HG02970 (cell line): Measurements from ENCODE around the gene UTP14C.
"Not testable (repeated sequence)": the region's sequence is repeated elsewhere in the genome, so short reads cannot be mapped to it uniquely, and the experiment has no call there.

Experiments used
- ATAC-seq: cut with Tn5 transposase; IDR thresholded peaks from one replicate; pipeline ENCODE4 v1.9.1; 2021; ENCODE audit warnings: mild to moderate bottlenecking, moderate library complexity, moderate number of reproducible peaks; ENCODE audit not compliant: unreplicated experiment, low FRiP score

Gene UTP14C

GRCh38 chr13:52034616-52035226 lies 10.2 kb downstream of the UTP14C start:
- no peak for ATAC-seq

- ATAC-seq: no peak
Observed at GRCh38 chr13:52036037-52036436, 11.5 kb downstream of the UTP14C start.

- ATAC-seq: no peak
Observed at GRCh38 chr13:52043675-52044074, 19.2 kb downstream of the UTP14C start.

GRCh38 chr13:52047463-52047862 lies 23.0 kb downstream of the UTP14C start:
- no peak for ATAC-seq

- ATAC-seq: no peak
Observed at GRCh38 chr13:52048516-52048915, 24.0 kb downstream of the UTP14C start.

GRCh38 chr13:52051400-52051799 lies 26.9 kb downstream of the UTP14C start:
- no peak for ATAC-seq

- no peak for ATAC-seq
Observed at GRCh38 chr13:52053460-52053859, 29.0 kb downstream of the UTP14C start.

- ATAC-seq: not testable (repeated sequence)
Observed at GRCh38 chr13:52061064-52061463, 36.6 kb downstream of the UTP14C start.

GRCh38 chr13:52061587-52061986 lies 37.1 kb downstream of the UTP14C start:
- ATAC-seq: no peak

GRCh38 chr13:52067237-52067636 lies 42.7 kb downstream of the UTP14C start:
- no peak for ATAC-seq

GRCh38 chr13:52070929-52071523 lies 46.5 kb downstream of the UTP14C start:
- ATAC-seq: no peak
